Measurements from ENCODE around the gene PDGFB.

Gene PDGFB

GRCh38 chr22:39276440-39277141, 31.8 kb upstream of the PDGFB start:
- no peak for FAIRE-seq

GRCh38 chr22:39275814-39276439, 31.1 kb upstream of the PDGFB start:
- FAIRE-seq = no peak

DNA sequence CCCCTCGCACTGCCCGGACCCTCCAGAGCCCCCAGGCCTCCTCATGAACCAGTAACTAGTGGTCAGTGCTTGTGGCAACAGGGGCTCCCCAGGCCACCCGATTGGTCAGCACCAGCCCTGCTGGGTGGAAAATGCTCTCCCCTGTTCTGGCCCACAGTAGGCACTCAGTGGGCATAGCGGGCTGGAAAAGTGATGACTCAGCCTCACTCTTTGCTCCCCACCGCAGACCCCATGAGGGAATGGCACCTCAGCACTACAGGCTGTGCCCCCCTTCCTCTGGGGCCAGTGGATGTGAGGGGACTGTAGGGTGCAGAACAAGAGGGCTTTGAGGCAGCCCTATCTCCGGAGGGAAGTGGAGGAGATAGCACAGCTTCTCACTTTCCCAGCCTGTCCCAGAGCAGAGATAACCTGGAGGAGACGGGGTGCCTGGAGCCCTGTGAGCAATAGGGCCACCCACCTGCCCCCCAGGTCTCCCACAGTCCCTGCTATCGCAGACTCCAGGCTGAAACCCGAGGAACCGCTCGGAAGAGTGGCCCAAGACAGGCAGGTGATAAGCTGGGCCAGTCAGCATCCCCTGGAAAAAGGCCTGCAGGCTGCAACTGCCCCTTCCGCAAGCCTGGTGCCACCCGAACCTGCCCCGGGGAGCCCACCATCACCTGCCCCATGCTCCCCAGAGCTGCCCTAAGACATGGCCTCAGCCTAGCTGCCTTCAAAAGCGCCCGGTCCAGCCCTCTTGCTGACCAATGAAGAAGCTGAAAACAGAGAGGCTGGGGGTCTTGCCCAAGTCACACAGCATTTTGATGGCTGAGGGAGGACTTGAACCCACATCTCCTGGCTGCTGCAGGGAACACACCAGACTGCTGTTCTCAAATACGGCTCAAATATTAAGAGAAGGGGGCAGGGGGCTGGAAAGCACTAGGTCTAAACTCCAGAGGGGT, 29.4 kb upstream of the PDGFB start:
- no peak for FAIRE-seq

- no peak for FAIRE-seq
Observed at GRCh38 chr22:39270792-39271191, 26.0 kb upstream of the PDGFB start.

GRCh38 chr22:39270280-39270679, 25.5 kb upstream of the PDGFB start:
- FAIRE-seq = no peak

GRCh38 chr22:39269095-39269790, 24.5 kb upstream of the PDGFB start:
- FAIRE-seq = no peak

GRCh38 chr22:39268645-39269044, 23.9 kb upstream of the PDGFB start:
- no peak for FAIRE-seq

DNA sequence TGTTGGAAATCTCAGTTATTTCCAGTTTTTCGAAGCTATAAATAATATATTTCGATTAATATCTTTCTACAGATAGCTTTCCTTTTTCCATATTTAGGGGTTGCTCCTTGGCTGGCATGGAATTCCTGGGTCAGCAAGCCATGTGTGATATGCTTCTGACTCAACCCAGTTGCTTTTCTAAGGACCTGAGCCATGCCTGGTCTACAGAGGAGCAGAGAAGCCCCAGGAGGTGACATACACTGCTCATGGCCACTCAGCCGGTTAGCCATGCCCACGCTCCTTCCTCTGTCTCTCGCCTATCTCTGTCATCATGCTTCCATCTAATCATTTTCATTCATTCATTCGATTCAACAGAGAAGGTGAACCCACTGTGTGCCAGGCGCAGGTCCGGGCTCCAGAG, 23.2 kb upstream of the PDGFB start:
- no peak for FAIRE-seq

GRCh38 chr22:39266398-39267030, 21.7 kb upstream of the PDGFB start:
- no peak for FAIRE-seq

GRCh38 chr22:39265143-39265886, 20.5 kb upstream of the PDGFB start:
- FAIRE-seq = no peak

DNA sequence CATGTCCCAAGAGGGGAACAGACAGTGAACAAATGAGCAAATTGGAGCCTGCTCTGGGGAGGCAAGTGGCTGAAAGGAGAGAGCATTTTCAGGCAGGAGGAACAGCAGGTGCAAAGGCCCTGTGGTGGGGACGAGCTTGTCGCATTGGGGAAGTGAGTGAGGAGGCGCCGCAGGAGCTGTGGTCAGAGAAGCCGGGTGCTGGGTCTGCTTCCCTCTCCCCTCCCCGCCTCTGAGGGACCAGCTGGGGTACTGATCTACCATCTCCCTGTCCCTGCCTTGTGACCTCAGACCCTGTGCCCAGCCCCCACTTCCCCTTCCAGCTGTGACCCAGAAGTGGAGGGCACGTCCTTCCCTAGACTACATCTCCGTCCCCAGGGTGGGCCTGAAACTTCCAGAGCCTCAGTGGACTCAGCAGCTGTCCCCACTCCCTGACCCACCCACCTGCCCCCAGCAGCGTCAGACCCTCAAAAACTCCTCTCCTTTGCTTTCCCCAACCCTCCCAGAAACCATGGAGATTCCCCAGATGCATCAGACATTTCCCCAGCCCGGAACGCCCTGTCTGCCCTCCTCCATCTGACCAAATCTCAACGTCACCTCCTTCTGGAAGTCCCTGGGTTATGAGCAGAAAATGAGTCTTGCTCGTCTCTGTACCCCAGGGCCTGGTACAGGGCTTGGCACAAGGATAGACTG, 19.7 kb upstream of the PDGFB start:
- FAIRE-seq = no peak

- FAIRE-seq = no peak
Observed at GRCh38 chr22:39263626-39264348, 19.0 kb upstream of the PDGFB start.

DNA sequence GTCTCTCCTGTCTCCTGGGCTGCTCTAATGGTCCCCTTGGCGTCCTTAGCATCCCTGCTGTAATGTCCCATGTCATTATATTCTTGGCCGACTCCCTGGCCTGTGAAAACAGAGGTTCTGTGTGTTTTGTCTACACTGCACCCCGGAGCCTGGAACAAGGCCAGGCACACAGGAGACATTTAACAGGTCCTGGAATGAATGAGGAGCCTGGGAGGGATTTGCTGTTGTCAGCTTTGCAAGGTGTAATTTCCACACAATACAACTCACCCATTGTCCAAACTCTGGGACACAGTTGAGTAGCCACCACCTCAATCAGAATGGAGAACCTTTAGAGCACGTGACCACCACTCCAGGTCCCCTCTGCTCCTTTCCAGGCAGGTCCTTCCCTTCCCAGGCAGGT, 14.9 kb upstream of the PDGFB start:
- FAIRE-seq = no peak

GRCh38 chr22:39257901-39258475, 13.2 kb upstream of the PDGFB start:
- no peak for FAIRE-seq

- no peak for FAIRE-seq
Observed at GRCh38 chr22:39256979-39257378, 12.2 kb upstream of the PDGFB start.

DNA sequence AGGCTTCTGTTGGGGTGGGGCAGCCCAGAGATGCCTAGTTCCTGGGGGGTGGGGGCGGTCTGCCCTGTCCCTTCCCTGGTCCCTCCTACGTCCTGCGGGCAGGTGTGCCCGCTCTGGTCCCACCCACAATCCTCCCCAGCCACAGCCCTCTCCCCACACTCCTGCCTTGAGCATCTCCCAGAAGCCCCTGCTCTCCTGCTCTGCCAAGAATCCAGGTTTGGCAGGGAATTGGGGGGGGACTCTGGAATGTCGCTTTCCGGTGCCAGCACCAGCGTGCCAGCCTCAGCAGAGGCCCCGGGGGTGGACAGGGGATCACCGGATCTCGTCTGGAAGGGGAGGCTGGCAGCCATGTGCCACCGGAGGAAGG, 11.4 kb upstream of the PDGFB start:
- FAIRE-seq = no peak

- no peak for FAIRE-seq
Observed at GRCh38 chr22:39255449-39256185, 10.8 kb upstream of the PDGFB start.

GRCh38 chr22:39254789-39255298, 10.1 kb upstream of the PDGFB start:
- no peak for FAIRE-seq

- no peak for FAIRE-seq
Observed at GRCh38 chr22:39254122-39254521, 9.3 kb upstream of the PDGFB start.
